Measurements from ENCODE around the gene S100A7.
"Not testable (repeated sequence)": the region's sequence is repeated elsewhere in the genome, so short reads cannot be mapped to it uniquely, and the experiment has no call there.

S100A7 gene

GRCh38 chr1:153429266-153430165 is 30.9 kb downstream of the S100A7 start:
- TF ChIP-seq CTCF (IDR thresholded peaks at IDR 0.05; ENCODE audit: insufficient read depth, low read depth, low read length, missing control alignments) = no peak
- peak; percentile 87 for DNase-seq (ENCODE audit: low read depth)
- no peak overlapping the region for H3K4me3 ChIP-seq (ENCODE audit: low read length)

DNA sequence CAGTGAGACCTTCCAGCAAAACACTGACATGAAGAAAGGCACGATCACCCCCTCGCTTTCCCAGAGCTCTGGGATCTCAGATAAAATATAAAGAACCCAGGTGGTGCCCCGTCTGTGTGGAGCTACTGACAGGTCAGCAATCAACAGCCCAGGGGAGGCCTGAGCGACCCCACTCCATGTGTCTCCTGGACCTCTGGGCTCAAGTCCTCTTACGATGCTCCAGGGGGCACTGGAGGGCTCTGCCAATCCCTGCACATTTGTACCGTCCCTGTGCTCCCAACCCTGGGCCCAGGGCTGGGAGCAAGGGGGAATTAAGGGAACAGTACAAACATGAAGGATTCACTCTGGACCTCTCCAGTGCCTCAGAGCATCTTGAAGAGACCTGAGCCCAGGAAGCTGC is 31.7 kb downstream of the S100A7 start:
- no peak overlapping the region for H3K4me3 ChIP-seq (ENCODE audit: low read length)
- TF ChIP-seq CTCF (IDR thresholded peaks at IDR 0.05; ENCODE audit: insufficient read depth, low read depth, low read length, missing control alignments) = no peak
- DNase-seq (ENCODE audit: low read depth) = no peak

GRCh38 chr1:153428073-153428638 is 32.3 kb downstream of the S100A7 start:
- no peak for DNase-seq (ENCODE audit: low read depth)
- no peak for TF ChIP-seq CTCF (IDR thresholded peaks at IDR 0.05; ENCODE audit: insufficient read depth, low read depth, low read length, missing control alignments)
- H3K4me3 ChIP-seq (ENCODE audit: low read length) = no peak overlapping the region

DNA sequence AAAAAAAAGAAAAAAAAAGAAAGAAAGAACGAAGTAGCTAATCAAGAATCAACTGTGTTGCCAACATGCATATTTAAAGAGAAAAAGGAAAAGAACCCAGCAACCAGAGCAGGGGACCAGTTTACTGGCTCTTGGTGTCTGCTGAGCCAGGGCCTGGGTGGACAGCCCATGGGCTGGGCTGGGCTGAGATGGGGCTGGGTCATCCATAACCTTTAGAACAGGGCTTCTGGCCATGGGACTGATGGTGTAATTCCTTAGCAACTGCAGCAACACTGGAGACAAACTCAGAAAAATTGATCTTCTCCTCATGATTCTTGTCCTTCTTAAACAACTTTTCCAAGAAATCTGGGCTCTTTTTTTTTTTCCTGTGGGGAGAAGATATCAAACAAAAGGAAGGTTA is 33.6 kb downstream of the S100A7 start:
- TF ChIP-seq CTCF (IDR thresholded peaks at IDR 0.05; ENCODE audit: insufficient read depth, low read depth, low read length, missing control alignments) = no peak
- no peak overlapping the region for H3K4me3 ChIP-seq (ENCODE audit: low read length)
- no peak for DNase-seq (ENCODE audit: low read depth)

DNA sequence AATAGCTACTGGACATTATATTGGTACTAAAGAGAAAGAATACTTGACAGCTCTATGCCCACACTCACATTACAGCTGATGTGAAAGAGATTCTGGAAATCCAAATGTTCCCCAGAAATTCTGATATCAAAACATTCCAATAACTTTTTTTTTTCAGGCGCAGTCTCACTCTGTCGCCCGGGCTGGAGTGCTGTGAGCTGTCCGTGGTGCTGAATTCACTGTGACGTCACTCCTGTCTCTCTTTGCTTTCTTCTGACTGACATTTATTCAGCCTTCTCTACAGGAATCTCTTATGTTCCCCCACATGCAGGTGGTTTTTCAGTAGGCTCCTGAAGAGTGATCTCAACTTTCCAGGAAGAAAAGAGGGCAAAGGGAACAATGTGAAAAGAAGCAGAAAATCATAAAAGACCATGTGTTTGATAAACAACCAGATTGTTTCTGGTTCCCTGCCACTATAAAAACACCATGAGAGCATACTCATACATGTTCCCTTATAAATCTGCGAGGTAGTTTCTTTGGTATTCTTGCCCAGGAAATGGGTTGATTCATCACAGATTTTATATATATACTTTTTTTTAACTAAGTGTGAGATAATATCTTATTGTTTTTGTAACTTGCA is 37.9 kb downstream of the S100A7 start:
- DNase-seq (ENCODE audit: low read depth) = peak; percentile 75
- TF ChIP-seq CTCF (IDR thresholded peaks at IDR 0.05; ENCODE audit: insufficient read depth, low read depth, low read length, missing control alignments) = no peak
- H3K4me3 ChIP-seq (ENCODE audit: low read length) = no peak overlapping the region

GRCh38 chr1:153420306-153420705 is 40.1 kb downstream of the S100A7 start:
- H3K4me3 ChIP-seq (ENCODE audit: low read length) = no peak overlapping the region
- TF ChIP-seq CTCF (IDR thresholded peaks at IDR 0.05; ENCODE audit: insufficient read depth, low read depth, low read length, missing control alignments) = no peak
- DNase-seq (ENCODE audit: low read depth) = no peak

DNA sequence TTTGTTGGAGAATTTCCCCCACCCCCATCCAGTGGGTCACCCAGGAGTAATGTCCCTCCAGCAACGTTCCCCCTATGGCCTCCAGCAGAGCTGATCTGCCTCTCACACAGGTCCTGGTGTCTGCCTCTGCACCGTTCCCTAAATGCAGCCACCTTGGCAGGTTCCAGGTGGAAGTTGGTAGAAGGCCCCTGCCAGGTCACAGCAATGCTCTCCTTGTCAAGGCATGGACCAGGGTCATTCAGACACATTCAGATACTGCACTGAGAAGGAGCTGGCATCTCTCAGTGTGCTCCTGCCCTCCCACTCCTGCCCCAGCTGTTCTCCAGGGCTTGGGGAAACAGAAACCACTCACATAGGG is 41.0 kb downstream of the S100A7 start:
- H3K4me3 ChIP-seq (ENCODE audit: low read length); DNase-seq (ENCODE audit: low read depth): not testable (repeated sequence)

- DNase-seq (ENCODE audit: low read depth); H3K4me3 ChIP-seq (ENCODE audit: low read length): not testable (repeated sequence)
Observed at GRCh38 chr1:153418758-153419435, 41.6 kb downstream of the S100A7 start.

Measured in epithelial cell of esophagus (primary cell).